GM15510 (cell line): ENCODE data around the gene ADD2.

Experiments used
- POLR2A ChIP-seq: IDR thresholded peaks from 3 replicates; pipeline ENCODE4 v1.6.1; 2011; ENCODE audit warnings: borderline replicate concordance; ENCODE audit not compliant: insufficient read length; ENCODE audit errors: extremely low read depth

The ADD2 gene

DNA sequence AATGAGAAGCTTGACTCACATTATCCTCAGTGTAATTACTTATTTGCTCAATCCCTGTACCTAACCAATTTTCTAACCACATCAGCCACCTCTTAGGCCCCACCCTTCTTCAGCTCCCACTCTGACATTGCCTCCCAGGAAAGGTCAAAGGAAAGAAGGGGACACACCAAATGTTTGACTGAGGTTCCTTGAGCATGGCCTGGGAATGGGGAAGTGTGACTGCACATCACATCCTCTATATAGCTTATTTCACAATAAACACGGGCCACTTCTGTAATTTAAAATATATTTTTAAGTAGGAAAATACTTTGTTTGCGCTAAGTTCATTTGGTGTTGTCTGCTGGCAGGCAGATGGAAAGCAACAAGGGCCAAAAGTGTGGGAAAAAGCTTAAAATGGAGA is 25.4 kb upstream of the ADD2 start:
- TF ChIP-seq POLR2A, result no peak

DNA sequence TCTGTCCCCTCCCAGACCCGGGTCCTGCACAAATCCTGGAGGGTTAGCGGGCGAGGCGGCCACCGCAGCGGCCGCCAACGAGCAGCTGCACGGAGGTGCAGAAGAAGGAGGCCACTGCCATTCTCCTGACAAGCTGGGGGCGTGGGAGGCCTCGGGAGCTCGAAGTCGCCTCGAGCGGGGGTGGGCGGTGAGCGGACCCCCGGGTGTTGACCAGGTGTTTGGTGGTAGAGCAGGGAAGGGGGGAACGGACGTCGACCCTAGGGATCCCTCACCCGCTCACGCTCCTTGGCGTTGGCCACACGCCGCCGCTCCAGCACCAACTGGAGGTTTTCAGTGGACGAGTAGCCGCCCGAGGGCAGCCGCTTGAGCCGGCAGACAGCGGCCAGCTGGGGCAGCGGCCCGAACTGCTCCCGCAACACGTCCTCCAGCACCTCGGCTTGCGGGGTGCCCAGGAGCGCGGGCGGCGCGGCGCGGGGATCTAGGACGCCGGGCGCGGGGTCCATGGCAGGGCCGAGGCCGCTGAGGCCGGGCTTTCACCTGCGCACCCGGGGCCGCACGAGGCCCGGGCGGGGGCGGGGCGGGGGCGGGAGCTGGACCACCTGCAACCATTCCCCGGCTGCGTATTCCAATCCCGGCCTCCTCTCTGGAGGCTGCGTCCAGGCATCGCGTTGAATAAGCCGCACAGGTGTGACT is 22.3 kb upstream of the ADD2 start, which contains the start of gene FIGLA:
Gene FIGLA, minus strand, starts transcription at position 508 of the 693 bp plus-strand sequence. Its CDS starts 5 bp downstream, at position 503.
- no peak for TF ChIP-seq POLR2A

DNA sequence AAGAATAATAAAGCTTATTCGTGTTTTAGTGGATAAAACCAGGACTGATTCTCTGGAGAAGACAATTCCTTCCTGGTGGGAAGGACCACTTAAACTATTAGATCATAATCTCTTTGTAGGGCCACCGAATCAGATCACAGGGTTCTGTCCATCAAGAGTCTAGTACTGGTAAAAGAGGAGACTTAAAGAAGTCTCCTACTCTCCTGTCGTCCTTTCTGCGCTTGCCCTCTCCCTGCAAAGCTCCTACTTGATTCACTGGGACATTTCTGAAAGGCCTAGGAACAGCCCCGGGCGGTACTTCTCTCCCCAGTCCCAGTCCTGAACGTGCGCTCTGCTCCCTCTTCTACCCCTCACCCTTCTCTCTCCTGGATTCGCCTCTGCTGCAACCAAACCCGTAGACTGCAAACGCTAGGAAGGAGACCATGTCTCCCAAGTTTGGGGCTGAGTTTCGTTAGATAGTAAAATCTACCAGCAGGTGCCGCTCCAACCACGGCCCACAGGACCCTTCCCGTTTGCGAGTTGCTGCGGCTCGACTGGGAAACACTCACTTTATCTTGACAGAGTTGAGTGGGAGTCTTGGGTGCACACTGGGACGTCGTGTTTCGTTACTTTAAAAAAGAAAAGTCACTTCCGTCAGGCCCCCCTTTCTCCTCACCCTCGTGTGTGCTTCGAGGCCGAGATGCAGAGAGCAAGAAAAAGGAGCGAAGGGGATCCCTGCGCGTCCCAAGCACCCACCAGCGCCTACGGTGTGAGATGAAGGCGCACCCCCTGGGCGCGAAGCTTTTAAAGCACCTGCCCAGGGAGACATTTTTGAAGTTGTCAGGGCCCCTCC is 21.5 kb upstream of the ADD2 start:
- no peak for TF ChIP-seq POLR2A

- TF ChIP-seq POLR2A, result no peak
Observed at GRCh38 chr2:70785137-70785911, 17.3 kb upstream of the ADD2 start.

DNA sequence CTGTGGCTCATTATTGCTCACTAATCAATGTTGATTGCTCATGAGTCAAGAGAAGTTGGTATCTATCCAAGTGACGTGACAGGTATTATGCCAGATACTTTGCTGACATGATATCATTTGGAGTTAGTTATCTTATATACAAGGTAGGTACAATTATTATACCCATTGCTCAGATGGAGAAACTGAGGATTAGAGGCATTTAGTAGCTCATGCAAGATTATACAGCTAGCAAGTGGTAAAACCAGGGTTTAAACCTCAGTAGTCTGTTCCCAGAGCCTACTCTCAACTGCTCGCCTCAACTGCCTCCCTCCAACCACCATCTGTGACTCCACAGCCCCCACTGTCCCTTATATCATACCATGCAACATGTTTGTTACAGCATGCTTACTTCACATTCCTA is 16.3 kb upstream of the ADD2 start:
- no peak for TF ChIP-seq POLR2A

DNA sequence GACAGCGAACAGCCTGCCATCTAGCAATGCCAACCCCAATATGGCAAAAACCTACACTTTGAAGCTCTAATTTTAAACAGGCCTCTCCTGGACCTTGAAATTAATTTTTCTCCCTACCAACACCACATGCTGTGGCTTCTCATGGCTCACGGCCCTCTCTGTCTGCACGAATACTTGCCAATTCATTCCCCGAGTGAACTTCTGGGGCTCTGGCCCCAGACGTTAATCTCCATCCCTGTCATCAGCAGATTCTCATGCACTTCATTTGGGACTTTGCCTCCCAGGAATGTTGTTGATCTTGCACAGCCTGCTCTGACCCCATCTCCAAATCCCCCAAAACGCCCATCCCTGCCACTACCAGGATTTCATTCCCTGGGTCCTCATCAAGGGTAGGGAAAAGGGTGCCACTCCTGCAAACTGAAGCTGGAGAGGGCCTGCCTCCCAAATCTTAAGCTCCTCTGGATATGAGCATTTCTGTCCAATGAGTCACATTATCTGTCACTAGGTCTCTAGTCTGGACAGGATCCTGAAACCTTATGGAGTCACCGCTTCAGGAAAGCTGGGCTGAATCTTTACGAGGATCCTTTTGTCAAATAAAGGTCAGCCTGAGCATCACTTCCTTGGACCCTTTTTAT is 12.0 kb upstream of the ADD2 start:
- TF ChIP-seq POLR2A, result no peak

GRCh38 chr2:70779491-70779890 is 11.5 kb upstream of the ADD2 start:
- no peak for TF ChIP-seq POLR2A

DNA sequence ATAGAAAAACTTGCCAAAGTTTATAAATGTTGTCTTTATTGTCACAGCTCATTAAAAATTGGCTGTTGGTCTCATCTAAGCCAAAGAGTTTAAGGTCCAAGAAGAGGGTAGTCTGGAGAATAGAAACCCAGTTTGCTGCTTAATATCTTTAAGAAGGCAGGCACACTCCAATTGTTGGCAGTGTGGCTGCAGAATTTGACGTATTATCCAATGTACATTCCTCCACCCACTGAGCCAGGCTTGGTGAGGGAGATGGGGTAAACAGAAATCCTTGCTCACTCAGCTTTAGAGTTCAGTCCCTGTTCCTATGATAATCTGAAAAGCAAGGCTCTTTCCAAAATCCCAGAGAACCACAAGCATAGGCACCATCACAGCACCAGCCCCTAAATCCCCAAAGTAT is 10.7 kb upstream of the ADD2 start:
- no peak for TF ChIP-seq POLR2A

GRCh38 chr2:70777450-70777849 is 9.4 kb upstream of the ADD2 start:
- no peak for TF ChIP-seq POLR2A

GRCh38 chr2:70776266-70776665 is 8.3 kb upstream of the ADD2 start:
- TF ChIP-seq POLR2A, result no peak

- TF ChIP-seq POLR2A, result no peak
Observed at GRCh38 chr2:70775141-70775540, 7.1 kb upstream of the ADD2 start.

DNA sequence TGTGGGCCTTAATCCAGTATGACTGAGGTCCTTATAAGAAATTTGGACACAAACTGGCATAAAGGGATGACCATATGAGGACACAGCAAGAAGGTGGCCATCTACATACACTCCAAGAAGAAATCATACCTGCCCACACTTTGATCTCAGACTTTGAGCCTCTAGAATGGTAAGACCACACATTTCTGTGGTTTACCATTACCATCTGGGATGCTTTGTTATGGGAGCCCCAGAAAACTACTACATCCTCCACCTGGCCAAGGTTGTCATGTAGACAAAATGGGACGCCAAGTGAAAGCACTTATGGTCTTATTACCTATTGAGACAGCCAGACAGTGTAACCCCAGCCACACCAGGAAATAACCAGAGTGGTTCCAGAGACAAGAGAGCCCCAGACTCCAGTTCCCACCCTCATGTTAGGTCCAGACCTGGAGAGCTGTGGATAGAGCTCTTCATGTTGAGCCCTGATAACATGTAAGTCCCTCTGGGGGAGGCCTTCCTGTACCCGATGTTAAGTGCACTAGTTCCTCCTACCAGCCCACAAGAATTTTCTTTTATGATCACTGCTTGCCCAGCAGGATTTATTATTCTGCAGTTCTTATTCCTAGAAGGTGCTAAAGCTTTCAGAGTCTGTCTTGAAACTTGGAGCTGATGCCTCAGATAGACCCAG is 4.6 kb upstream of the ADD2 start:
- no peak for TF ChIP-seq POLR2A

GRCh38 chr2:70771446-70771845 is 3.4 kb upstream of the ADD2 start:
- TF ChIP-seq POLR2A, result no peak

DNA sequence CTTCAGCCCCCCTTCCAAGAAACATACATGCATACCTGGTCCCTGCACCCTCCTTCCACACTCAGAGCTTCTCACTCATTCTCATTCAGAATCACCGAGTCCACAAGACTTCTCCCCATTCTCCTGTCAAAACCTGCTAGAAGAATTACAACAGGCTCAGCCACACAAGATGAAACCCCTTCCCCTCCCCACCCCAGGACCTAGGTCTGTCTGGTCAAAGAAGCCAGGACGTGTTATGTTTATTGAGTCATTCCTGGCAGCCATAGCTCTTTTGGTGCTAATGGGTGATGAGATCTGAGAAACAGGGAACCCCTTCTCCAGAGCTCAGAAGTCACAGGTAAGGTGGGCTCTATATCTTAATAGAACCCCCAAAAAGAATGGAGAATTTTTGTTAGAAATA is 1.4 kb upstream of the ADD2 start:
- TF ChIP-seq POLR2A, result no peak
